ENCODE results near the gene MAP2K6.

Gene MAP2K6

GRCh38 chr17:69427486-69428197, 13.1 kb downstream of the MAP2K6 start:
- DNase-seq = no peak

GRCh38 chr17:69428252-69428980, 13.9 kb downstream of the MAP2K6 start:
- DNase-seq = no peak

GRCh38 chr17:69430488-69430887, 16.0 kb downstream of the MAP2K6 start:
- DNase-seq = no peak

- DNase-seq = no peak
Observed at GRCh38 chr17:69431835-69432234, 17.3 kb downstream of the MAP2K6 start.

GRCh38 chr17:69433093-69433492, 18.6 kb downstream of the MAP2K6 start:
- no peak for DNase-seq

- no peak for DNase-seq
Observed at GRCh38 chr17:69434164-69434579, 19.7 kb downstream of the MAP2K6 start.

GRCh38 chr17:69435971-69436696, 21.6 kb downstream of the MAP2K6 start:
- DNase-seq = no peak

GRCh38 chr17:69437475-69437874, 23.0 kb downstream of the MAP2K6 start:
- no peak for DNase-seq

- no peak for DNase-seq
Observed at GRCh38 chr17:69438776-69439175, 24.3 kb downstream of the MAP2K6 start.

- DNase-seq = no peak
Observed at GRCh38 chr17:69441179-69441578, 26.7 kb downstream of the MAP2K6 start.

GRCh38 chr17:69443138-69443537, 28.6 kb downstream of the MAP2K6 start:
- DNase-seq = no peak

- DNase-seq = no peak
Observed at GRCh38 chr17:69444023-69444422, 29.5 kb downstream of the MAP2K6 start.

- DNase-seq = no peak
Observed at GRCh38 chr17:69445132-69445531, 30.6 kb downstream of the MAP2K6 start.

GRCh38 chr17:69447726-69448125, 33.2 kb downstream of the MAP2K6 start:
- no peak for DNase-seq

- DNase-seq = peak; percentile 20
Observed at GRCh38 chr17:69448431-69449102, 34.1 kb downstream of the MAP2K6 start.

- DNase-seq = no peak
Observed at GRCh38 chr17:69450131-69450530, 35.6 kb downstream of the MAP2K6 start.

GRCh38 chr17:69450918-69451317, 36.4 kb downstream of the MAP2K6 start:
- DNase-seq = no peak

GRCh38 chr17:69451416-69452394, 37.2 kb downstream of the MAP2K6 start:
- DNase-seq = no peak

GRCh38 chr17:69452664-69453260, 38.3 kb downstream of the MAP2K6 start:
- no peak for DNase-seq

- DNase-seq = no peak
Observed at GRCh38 chr17:69454051-69454450, 39.6 kb downstream of the MAP2K6 start.

- DNase-seq = no peak
Observed at GRCh38 chr17:69455040-69455439, 40.5 kb downstream of the MAP2K6 start.

GRCh38 chr17:69457603-69458002, 43.1 kb downstream of the MAP2K6 start:
- no peak for DNase-seq

All from NCI-H1092 (cell line).